ENCODE measurements around the gene THRB. TPM values are rescaled to one million over a fixed set of nuclear protein-coding genes. Genes with fewer than 3 reads are reported as not detected.
"Not testable (repeated sequence)": the region's sequence is repeated elsewhere in the genome, so short reads cannot be mapped to it uniquely, and the experiment has no call there.

The THRB gene
- total RNA-seq, 1 experiment from 2014 or later, result 5.8 TPM

DNA sequence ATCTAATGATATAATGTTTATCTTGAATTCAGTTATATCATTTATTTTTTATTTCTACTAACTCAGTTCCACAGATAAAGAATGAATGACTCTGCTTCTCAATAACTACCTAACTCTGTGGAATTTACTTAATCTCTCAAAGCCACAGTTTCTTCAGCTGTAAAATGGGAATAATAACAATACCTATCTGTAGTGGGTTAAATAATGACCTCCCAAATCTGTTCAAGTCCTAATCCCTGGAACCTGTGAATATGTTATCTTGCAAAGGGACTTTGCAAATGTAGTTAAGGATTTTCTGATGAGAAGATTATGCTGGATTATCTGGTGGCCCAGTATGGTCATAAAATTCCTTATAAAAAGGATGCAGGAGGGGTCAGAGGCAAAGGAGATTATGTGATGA is 61.7 kb downstream of the THRB start:
- CTCF ChIA-PET, result no interaction called here
- H3K36me3 Mint-ChIP-seq, result no peaks in the 10 kb centered on the region
- TF ChIP-seq SP1 (CRISPR knock-in tag; conservative IDR thresholded peaks at IDR 0.05), result no peak
- TF ChIP-seq ZNF232 (CRISPR knock-in tag; IDR thresholded peaks at IDR 0.05), result no peak
- TF ChIP-seq, protein P1, sequence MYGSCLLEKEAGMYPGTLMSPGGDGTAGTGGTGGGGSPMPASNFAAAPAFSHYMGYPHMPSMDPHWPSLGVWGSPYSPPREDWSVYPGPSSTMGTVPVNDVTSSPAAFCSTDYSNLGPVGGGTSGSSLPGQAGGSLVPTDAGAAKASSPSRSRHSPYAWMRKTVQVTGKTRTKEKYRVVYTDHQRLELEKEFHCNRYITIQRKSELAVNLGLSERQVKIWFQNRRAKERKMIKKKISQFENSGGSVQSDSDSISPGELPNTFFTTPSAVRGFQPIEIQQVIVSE (CRISPR knock-in tag; IDR thresholded peaks at IDR 0.05; ENCODE audit: borderline replicate concordance), result no peak
- no peak for TF ChIP-seq ZNF121 (CRISPR knock-in tag; IDR thresholded peaks at IDR 0.05)
- no peak overlapping the region for H3K27ac Mint-ChIP-seq
- DNase-seq (ENCODE audit: low spot score) (no peak), ATAC-seq (no peak)
- H3K9me3 Mint-ChIP-seq, result peaks cover 10% of the 10 kb centered on the region
- no peaks in the 10 kb centered on the region for H3K27me3 Mint-ChIP-seq (ENCODE audit: low read depth)
- H3K4me3 Mint-ChIP-seq, result no peak overlapping the region
- POLR2A ChIA-PET, result no interaction called here
- peaks cover 12% of the 10 kb centered on the region; the same call in 1 of the 2 replicates for H3K4me1 Mint-ChIP-seq

DNA sequence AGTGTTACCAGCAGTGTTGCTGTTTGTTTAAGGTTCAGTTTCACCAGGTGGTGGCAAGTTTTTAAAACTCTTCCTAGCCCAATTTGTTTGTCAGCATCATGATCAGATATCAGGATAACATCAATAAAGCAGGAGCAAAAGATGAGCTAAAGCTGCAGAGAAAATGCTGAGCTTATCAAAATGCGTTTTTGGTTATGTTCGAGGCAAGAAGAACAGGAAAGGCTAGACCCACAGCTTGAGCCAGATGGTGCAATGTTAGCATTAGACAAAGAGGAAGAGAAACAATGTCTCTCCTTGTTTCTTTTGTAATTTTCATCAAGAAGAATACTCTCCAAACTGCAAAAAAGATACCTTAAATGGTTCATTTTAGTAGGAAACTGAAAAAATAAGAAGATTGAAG is 66.2 kb downstream of the THRB start:
- no peak overlapping the region for H3K4me3 Mint-ChIP-seq
- H3K36me3 Mint-ChIP-seq, result no peaks in the 10 kb centered on the region
- ATAC-seq (no peak), DNase-seq (ENCODE audit: low spot score) (no peak)
- TF ChIP-seq, protein P2, sequence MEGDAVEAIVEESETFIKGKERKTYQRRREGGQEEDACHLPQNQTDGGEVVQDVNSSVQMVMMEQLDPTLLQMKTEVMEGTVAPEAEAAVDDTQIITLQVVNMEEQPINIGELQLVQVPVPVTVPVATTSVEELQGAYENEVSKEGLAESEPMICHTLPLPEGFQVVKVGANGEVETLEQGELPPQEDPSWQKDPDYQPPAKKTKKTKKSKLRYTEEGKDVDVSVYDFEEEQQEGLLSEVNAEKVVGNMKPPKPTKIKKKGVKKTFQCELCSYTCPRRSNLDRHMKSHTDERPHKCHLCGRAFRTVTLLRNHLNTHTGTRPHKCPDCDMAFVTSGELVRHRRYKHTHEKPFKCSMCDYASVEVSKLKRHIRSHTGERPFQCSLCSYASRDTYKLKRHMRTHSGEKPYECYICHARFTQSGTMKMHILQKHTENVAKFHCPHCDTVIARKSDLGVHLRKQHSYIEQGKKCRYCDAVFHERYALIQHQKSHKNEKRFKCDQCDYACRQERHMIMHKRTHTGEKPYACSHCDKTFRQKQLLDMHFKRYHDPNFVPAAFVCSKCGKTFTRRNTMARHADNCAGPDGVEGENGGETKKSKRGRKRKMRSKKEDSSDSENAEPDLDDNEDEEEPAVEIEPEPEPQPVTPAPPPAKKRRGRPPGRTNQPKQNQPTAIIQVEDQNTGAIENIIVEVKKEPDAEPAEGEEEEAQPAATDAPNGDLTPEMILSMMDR (IDR thresholded peaks at IDR 0.05), result no peak
- no peak for TF ChIP-seq NR3C1 (CRISPR knock-in tag; conservative IDR thresholded peaks at IDR 0.05; ENCODE audit: low read depth)
- no peak for TF ChIP-seq GRHL2 (CRISPR knock-in tag; IDR thresholded peaks at IDR 0.05; ENCODE audit: insufficient replicate concordance, severe bottlenecking)
- TF ChIP-seq SOX15 (CRISPR knock-in tag; IDR thresholded peaks at IDR 0.05), result no peak
- TF ChIP-seq, protein P3, sequence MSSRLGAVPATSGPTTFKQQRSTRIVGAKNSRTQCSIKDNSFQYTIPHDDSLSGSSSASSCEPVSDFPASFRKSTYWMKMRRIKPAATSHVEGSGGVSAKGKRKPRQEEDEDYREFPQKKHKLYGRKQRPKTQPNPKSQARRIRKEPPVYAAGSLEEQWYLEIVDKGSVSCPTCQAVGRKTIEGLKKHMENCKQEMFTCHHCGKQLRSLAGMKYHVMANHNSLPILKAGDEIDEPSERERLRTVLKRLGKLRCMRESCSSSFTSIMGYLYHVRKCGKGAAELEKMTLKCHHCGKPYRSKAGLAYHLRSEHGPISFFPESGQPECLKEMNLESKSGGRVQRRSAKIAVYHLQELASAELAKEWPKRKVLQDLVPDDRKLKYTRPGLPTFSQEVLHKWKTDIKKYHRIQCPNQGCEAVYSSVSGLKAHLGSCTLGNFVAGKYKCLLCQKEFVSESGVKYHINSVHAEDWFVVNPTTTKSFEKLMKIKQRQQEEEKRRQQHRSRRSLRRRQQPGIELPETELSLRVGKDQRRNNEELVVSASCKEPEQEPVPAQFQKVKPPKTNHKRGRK (CRISPR knock-in tag; IDR thresholded peaks at IDR 0.05; ENCODE audit: borderline replicate concordance), result no peak
- TF ChIP-seq OVOL2 (CRISPR knock-in tag; IDR thresholded peaks at IDR 0.05; ENCODE audit: borderline replicate concordance), result no peak
- no peak for TF ChIP-seq PRRX2 (CRISPR knock-in tag; IDR thresholded peaks at IDR 0.05)
- no peak for TF ChIP-seq KAT7 (CRISPR knock-in tag; IDR thresholded peaks at IDR 0.05; ENCODE audit: borderline replicate concordance)
- TF ChIP-seq ATF1 (CRISPR knock-in tag; IDR thresholded peaks at IDR 0.05), result no peak
- no peak for TF ChIP-seq NR2C2 (CRISPR knock-in tag; IDR thresholded peaks at IDR 0.05)
- TF ChIP-seq, protein P4, sequence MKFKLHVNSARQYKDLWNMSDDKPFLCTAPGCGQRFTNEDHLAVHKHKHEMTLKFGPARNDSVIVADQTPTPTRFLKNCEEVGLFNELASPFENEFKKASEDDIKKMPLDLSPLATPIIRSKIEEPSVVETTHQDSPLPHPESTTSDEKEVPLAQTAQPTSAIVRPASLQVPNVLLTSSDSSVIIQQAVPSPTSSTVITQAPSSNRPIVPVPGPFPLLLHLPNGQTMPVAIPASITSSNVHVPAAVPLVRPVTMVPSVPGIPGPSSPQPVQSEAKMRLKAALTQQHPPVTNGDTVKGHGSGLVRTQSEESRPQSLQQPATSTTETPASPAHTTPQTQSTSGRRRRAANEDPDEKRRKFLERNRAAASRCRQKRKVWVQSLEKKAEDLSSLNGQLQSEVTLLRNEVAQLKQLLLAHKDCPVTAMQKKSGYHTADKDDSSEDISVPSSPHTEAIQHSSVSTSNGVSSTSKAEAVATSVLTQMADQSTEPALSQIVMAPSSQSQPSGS (CRISPR knock-in tag; IDR thresholded peaks at IDR 0.05; ENCODE audit: borderline replicate concordance, low read depth), result no peak
- TF ChIP-seq MYBL2 (CRISPR knock-in tag; IDR thresholded peaks at IDR 0.05), result no peak
- TF ChIP-seq, protein P5, sequence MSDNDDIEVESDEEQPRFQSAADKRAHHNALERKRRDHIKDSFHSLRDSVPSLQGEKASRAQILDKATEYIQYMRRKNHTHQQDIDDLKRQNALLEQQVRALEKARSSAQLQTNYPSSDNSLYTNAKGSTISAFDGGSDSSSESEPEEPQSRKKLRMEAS (CRISPR knock-in tag; IDR thresholded peaks at IDR 0.05), result no peak
- TF ChIP-seq, protein P6, sequence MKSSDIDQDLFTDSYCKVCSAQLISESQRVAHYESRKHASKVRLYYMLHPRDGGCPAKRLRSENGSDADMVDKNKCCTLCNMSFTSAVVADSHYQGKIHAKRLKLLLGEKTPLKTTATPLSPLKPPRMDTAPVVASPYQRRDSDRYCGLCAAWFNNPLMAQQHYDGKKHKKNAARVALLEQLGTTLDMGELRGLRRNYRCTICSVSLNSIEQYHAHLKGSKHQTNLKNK (CRISPR knock-in tag; IDR thresholded peaks at IDR 0.05), result no peak
- ChIA-PET CTCF (no interaction called here), POLR2A (no interaction called here)
- no peaks in the 10 kb centered on the region for H3K4me1 Mint-ChIP-seq
- peaks cover 10% of the 10 kb centered on the region for H3K9me3 Mint-ChIP-seq
- H3K27ac Mint-ChIP-seq, result no peak overlapping the region
- H3K27me3 Mint-ChIP-seq (ENCODE audit: low read depth), result no peaks in the 10 kb centered on the region

DNA sequence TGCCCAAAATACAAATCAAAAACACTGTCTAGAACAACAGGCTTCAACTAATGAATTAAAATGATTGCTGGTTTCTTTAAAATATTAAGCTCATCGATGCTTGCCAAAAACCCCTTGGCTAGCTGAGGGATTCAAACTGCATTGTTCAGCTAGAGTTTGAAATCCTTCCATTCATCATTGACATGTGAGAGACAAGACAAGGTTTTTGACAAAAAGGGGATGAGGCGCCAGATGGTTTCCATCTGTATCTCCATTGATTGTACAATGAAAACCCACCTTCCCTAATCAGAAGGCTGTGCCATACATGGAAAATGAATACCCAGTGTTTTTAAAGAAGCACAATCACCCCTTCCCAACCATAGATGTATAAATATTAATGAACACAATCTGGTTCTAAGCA is 67.8 kb downstream of the THRB start:
- POLR2A ChIA-PET, result no interaction called here

DNA sequence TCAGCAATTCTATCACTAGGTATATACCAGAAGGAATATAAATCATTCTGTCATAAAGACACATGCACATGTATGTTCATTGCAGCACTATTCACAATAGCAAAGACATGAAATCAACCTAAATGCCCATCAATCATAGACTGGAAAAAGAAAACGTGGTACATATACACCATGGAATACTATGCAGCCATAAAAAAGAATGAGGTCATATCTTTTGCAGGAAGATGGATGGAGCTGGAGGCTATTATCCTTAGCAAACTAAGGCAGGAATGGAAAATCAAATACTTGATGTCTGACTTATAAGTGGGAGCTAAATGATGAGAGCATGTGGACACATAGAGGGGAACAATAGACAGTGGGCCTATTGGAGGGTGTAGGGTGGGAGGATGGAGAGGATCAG is 73.8 kb downstream of the THRB start:
- CTCF ChIA-PET, H3K4me1 Mint-ChIP-seq: not testable (repeated sequence)

More for the DNA sequence above, 67.8 kb downstream of the THRB start:
- Mint-ChIP-seq H3K4me1 (no peaks in the 10 kb centered on the region), H3K27ac (no peak overlapping the region), H3K36me3 (no peaks in the 10 kb centered on the region), H3K4me3 (no peak overlapping the region), H3K27me3 (ENCODE audit: low read depth) (no peaks in the 10 kb centered on the region), H3K9me3 (peaks cover 10% of the 10 kb centered on the region)
- TF ChIP-seq EMX1 (CRISPR knock-in tag; IDR thresholded peaks at IDR 0.05), result no peak
- CTCF ChIA-PET, result no interaction called here
- no peak for ATAC-seq
- no peak for DNase-seq (ENCODE audit: low spot score)

More for the DNA sequence above, 73.8 kb downstream of the THRB start:
- H3K36me3 Mint-ChIP-seq; DNase-seq (ENCODE audit: low spot score); H3K9me3 Mint-ChIP-seq; ATAC-seq; POLR2A ChIA-PET; H3K27me3 Mint-ChIP-seq (ENCODE audit: low read depth); H3K27ac Mint-ChIP-seq; H3K4me3 Mint-ChIP-seq: not testable (repeated sequence)
